Caco-2 (cell line): ENCODE results near the gene WDFY2. TPM values are rescaled to one million over a fixed set of nuclear protein-coding genes. Genes with fewer than 3 reads are reported as not detected.
A peak's percentile ranks its signal among the peaks of the same experiment; 100 is the strongest.

Source experiments
- BruUV-seq: library from RNA; stranded (reverse); fragments of 400-500 nt; replicated peaks from 2 replicates; lab custom pipeline; 2021; lab: Mats Ljungman, UMichigan
- CTCF ChIA-PET: fragments of 300-600 bp; sonication (Branson Sonifier 250); formaldehyde crosslinking; loops from one replicate; lab custom pipeline; 2022; ENCODE audit warnings: antibody characterized with exemption; lab: Charles Lee
- POLR2A ChIA-PET: fragments of 300-600 bp; sonication (Branson Sonifier 250); formaldehyde crosslinking; loops from one replicate; lab custom pipeline; 2022; ENCODE audit warnings: antibody characterized with exemption; lab: Charles Lee
- DNase-seq, 2 experiments: peaks; one replicate each; pipeline versions ENCODE4 v3.0.0 to v3.0.0-alpha.2; 2020 to 2022
- H3K27me3 ChIP-seq: replicated peaks from 2 replicates; pipeline ENCODE4 v1.6.0; 2011; ENCODE audit warnings: low read length; ENCODE audit not compliant: control insufficient read depth, insufficient read depth
- H3K36me3 ChIP-seq: 2 replicates; pipeline ENCODE4 v1.5.1; 2011; ENCODE audit warnings: low read length; ENCODE audit not compliant: control insufficient read depth, insufficient read depth
- H3K4me1 ChIP-seq: fragments of 250-450 bp; sonication (Bioruptor Pico); 2 replicates; pipeline ENCODE4 v1.5.1; 2020; ENCODE audit warnings: mild to moderate bottlenecking
- H3K4me3 ChIP-seq: 2 replicates; pipeline ENCODE4 v1.5.1; 2011; ENCODE audit warnings: low read depth, mild to moderate bottlenecking, control low read depth, low read length
- H3K9me3 ChIP-seq: fragments of 250-450 bp; sonication (Bioruptor Pico); 2 replicates; pipeline ENCODE4 v1.5.1; 2020; ENCODE audit warnings: mild to moderate bottlenecking, moderate library complexity
- H3K27ac Mint-ChIP-seq: one replicate; pipeline ENCODE4 v1.8.0; 2022; ENCODE audit warnings: mixed read lengths; ENCODE audit not compliant: unreplicated experiment
- H3K27me3 Mint-ChIP-seq: one replicate; pipeline ENCODE4 v1.8.0; 2022; ENCODE audit warnings: mixed read lengths; ENCODE audit not compliant: insufficient read depth, unreplicated experiment
- H3K36me3 Mint-ChIP-seq: one replicate; pipeline ENCODE4 v1.8.0; 2022; ENCODE audit warnings: mild to moderate bottlenecking, mixed read lengths; ENCODE audit not compliant: insufficient read depth, unreplicated experiment
- H3K4me1 Mint-ChIP-seq: one replicate; pipeline ENCODE4 v1.8.0; 2022; ENCODE audit warnings: low read depth, mixed read lengths; ENCODE audit not compliant: unreplicated experiment
- H3K4me3 Mint-ChIP-seq: one replicate; pipeline ENCODE4 v1.8.0; 2022; ENCODE audit warnings: mild to moderate bottlenecking, moderate library complexity, mixed read lengths; ENCODE audit not compliant: unreplicated experiment
- H3K9me3 Mint-ChIP-seq: one replicate; pipeline ENCODE4 v1.8.0; 2022; ENCODE audit warnings: mixed read lengths; ENCODE audit not compliant: unreplicated experiment
- intact Hi-C: fragments of 100-400 bp; cut with micrococcal nuclease; formaldehyde crosslinking; loops from one replicate; pipeline ENCODE4 v1.10.0; 2022; ENCODE audit not compliant: unreplicated experiment
- total RNA-seq: library from RNA; stranded (reverse); gene quantifications from 2 replicates; pipeline ENCODE4 v1.2.3, GENCODE V29; 2022
- TF ChIP-seq, protein P1 (sequence below), 2 experiments: fragments of 200-600 bp in 1 of 2; IDR thresholded peaks; 1 replicate in 1 of 2; 2 replicates in 1 of 2; pipeline versions ENCODE4 v1.5.1 to v1.8.0; 2011 to 2022; ENCODE audit warnings: antibody characterized with exemption in 1 of 2, control low read depth in 1 of 2, inconsistent platforms in 1 of 2, low read depth in 1 of 2, low read length in 1 of 2, mild to moderate bottlenecking in 1 of 2, moderate library complexity in 1 of 2; ENCODE audit not compliant: insufficient read depth in 1 of 2, severe bottlenecking in 1 of 2, unreplicated experiment in 1 of 2

WDFY2 gene
- total RNA-seq, 1 experiment from 2014 or later = 9.2 TPM

DNA sequence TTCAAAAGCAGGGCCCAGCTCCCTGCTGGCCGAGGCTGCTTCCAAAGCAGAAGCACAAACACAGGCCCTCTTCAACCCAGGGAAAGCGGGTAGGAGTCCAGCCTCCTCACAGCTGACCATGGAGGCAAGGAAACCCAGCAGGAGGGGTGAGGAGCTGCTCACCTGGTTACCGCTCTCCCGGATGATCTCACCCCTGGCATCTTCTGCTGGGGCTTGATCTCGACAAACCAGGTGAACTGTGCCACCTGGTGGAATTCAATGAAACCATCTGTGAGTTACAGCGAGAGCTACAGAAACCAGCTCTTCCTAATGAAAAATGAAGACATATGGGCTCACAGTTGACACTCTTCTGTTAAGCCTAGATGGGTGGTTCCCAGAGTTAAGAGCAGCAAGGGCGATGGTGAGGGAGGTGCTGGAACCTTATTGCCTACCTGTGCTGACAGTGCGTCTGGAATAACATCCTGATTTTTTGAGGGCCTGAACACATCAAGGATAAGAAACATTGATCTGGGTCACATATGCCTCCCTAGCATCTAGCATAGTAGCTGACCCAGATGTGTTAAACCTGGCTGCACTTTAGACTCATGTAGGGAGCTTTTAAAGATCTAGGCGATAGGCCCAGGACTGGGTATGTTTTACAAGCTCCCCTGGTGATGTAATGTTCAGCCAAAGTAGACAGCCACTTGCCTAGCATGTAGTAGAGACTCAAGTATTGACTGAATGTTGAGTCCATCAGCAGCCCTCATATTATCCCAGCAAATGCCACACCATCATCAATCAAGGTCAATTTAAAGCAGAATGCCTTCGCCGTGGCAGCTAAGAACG, 213.6 kb downstream of the WDFY2 start:
- Histone ChIP-seq H3K27me3 (no peaks in the 10 kb centered on the region), H3K9me3 (no peaks in the 10 kb centered on the region), H3K4me3 (no peak overlapping the region), H3K36me3 (no peaks in the 10 kb centered on the region; the same call in 1 of the 2 replicates), H3K4me1 (peaks cover 13% of the 10 kb centered on the region; the same call in 1 of the 2 replicates)
- TF ChIP-seq, protein P1, sequence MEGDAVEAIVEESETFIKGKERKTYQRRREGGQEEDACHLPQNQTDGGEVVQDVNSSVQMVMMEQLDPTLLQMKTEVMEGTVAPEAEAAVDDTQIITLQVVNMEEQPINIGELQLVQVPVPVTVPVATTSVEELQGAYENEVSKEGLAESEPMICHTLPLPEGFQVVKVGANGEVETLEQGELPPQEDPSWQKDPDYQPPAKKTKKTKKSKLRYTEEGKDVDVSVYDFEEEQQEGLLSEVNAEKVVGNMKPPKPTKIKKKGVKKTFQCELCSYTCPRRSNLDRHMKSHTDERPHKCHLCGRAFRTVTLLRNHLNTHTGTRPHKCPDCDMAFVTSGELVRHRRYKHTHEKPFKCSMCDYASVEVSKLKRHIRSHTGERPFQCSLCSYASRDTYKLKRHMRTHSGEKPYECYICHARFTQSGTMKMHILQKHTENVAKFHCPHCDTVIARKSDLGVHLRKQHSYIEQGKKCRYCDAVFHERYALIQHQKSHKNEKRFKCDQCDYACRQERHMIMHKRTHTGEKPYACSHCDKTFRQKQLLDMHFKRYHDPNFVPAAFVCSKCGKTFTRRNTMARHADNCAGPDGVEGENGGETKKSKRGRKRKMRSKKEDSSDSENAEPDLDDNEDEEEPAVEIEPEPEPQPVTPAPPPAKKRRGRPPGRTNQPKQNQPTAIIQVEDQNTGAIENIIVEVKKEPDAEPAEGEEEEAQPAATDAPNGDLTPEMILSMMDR (IDR thresholded peaks at IDR 0.05; ENCODE audit: insufficient read depth in 1 of 2, low read depth in 1 of 2, low read length in 1 of 2, severe bottlenecking in 1 of 2, unreplicated experiment in 1 of 2) = peak; percentile 59 to 69
- CTCF ChIA-PET = interaction anchor here (0.6 to 2.0 kb wide), 18 partner anchors 17 to 672 kb away, joined by 3 to 20 read pairs (median 4); partner anchors contain the start of gene INTS6
- Mint-ChIP-seq H3K27me3 (no peaks in the 10 kb centered on the region), H3K36me3 (peaks cover 4% of the 10 kb centered on the region), H3K9me3 (no peaks in the 10 kb centered on the region), H3K27ac (no peak overlapping the region), H3K4me3 (no peak overlapping the region), H3K4me1 (no peaks in the 10 kb centered on the region)
- POLR2A ChIA-PET = interaction anchor here (2.1 kb wide), 1 partner anchor 345 kb away, joined by 13 read pairs; the partner anchor contains the start of gene INTS6
- BruUV-seq = no TSS peak
- intact Hi-C loops = loop anchor here (1.0 to 5.0 kb wide), 4 partner anchors 353 to 651 kb away; no protein-coding TSS in a partner anchor
- DNase-seq = peak; percentile 68 to 72

DNA sequence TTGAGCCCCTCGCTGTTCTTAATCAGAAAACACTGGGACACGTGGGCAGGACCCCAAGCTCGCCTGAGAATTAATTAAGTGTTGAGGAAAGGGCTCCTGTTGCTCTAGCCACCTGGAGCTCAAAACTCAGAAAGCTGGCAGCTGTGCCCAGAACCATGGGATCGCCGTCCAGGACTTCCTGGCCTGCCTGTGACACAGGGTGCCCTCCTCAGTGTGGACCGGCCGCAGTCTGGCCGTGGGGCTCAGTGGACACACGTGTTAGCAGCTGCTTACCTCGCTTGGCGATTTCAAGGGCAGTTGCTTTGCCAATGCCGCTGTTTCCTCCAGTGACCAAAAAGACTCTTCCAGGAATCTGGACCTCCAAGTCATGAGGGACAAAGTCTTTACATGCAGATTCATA, 215.0 kb downstream of the WDFY2 start:
- H3K4me3 Mint-ChIP-seq = no peak overlapping the region
- peaks cover 8% of the 10 kb centered on the region; the same call in 1 of the 2 replicates for H3K4me1 ChIP-seq
- H3K9me3 Mint-ChIP-seq = no peaks in the 10 kb centered on the region
- TF ChIP-seq, protein P1 (IDR thresholded peaks at IDR 0.05; ENCODE audit: insufficient read depth in 1 of 2, low read depth in 1 of 2, low read length in 1 of 2, severe bottlenecking in 1 of 2, unreplicated experiment in 1 of 2) = no peak
- no peaks in the 10 kb centered on the region for H3K27me3 ChIP-seq
- no peak overlapping the region for H3K27ac Mint-ChIP-seq
- H3K27me3 Mint-ChIP-seq = no peaks in the 10 kb centered on the region
- DNase-seq = no peak
- intact Hi-C loops = loop anchor here (5.0 kb wide), 2 partner anchors 512 to 652 kb away; no protein-coding TSS in a partner anchor
- H3K4me1 Mint-ChIP-seq = no peaks in the 10 kb centered on the region
- no peaks in the 10 kb centered on the region for H3K9me3 ChIP-seq
- no peak overlapping the region for H3K4me3 ChIP-seq
- no TSS peak for BruUV-seq
- POLR2A ChIA-PET = interaction anchor here (0.5 to 2.1 kb wide), 2 partner anchors 346 to 443 kb away, joined by 3 to 13 read pairs; partner anchors contain the start of gene INTS6
- no peaks in the 10 kb centered on the region; the same call in 1 of the 2 replicates for H3K36me3 ChIP-seq
- CTCF ChIA-PET = no interaction called here
- H3K36me3 Mint-ChIP-seq = peaks cover 12% of the 10 kb centered on the region

DNA sequence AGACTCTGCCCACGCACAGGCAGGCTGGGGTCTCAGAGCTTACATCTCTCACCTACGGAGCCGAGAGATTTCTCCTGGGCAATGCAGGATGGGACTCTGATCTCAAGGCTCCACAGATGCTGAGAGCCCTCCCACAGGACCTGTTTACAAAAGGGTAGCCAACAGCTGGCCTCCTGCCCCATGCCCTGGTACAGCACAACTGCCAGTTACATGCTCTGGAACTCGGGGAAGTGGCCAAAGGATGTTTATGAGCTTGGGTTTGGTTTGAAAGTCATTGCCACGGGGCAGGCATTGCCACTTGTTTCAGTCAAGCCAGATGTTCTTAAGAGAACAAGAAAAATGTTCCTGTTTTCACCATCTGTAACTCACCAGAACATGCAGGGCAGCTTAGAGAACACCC, 216.2 kb downstream of the WDFY2 start:
- no peak overlapping the region for H3K4me3 ChIP-seq
- peaks cover 8% of the 10 kb centered on the region; the same call in 1 of the 2 replicates for H3K4me1 ChIP-seq
- TF ChIP-seq, protein P1 (IDR thresholded peaks at IDR 0.05; ENCODE audit: insufficient read depth in 1 of 2, low read depth in 1 of 2, low read length in 1 of 2, severe bottlenecking in 1 of 2, unreplicated experiment in 1 of 2) = no peak
- no peaks in the 10 kb centered on the region for H3K27me3 ChIP-seq
- BruUV-seq = no TSS peak
- peaks cover 9% of the 10 kb centered on the region for H3K4me1 Mint-ChIP-seq
- H3K9me3 ChIP-seq = no peaks in the 10 kb centered on the region
- ChIA-PET POLR2A (interaction anchor here (0.9 kb wide), 1 partner anchor 347 kb away, joined by 3 read pairs; no protein-coding TSS in a partner anchor), CTCF (interaction anchor here (0.5 kb wide), 1 partner anchor 881 kb away, joined by 3 read pairs; no protein-coding TSS in a partner anchor)
- no peak for DNase-seq
- H3K36me3 Mint-ChIP-seq = peaks cover 19% of the 10 kb centered on the region
- intact Hi-C loops = loop anchor here (5.0 to 10.0 kb wide), 2 partner anchors 68 to 654 kb away; partner anchors contain the start of genes CKAP2 and VPS36
- H3K9me3 Mint-ChIP-seq = no peaks in the 10 kb centered on the region
- H3K27me3 Mint-ChIP-seq = no peaks in the 10 kb centered on the region
- H3K27ac Mint-ChIP-seq = no peak overlapping the region
- H3K36me3 ChIP-seq = no peaks in the 10 kb centered on the region; the same call in 1 of the 2 replicates
- H3K4me3 Mint-ChIP-seq = no peak overlapping the region
